GM12892 (cell line): ENCODE data around the gene BRD9.

ENCODE experiments used
- POLR2A ChIP-seq: IDR thresholded peaks from 2 replicates; pipeline ENCODE4 v1.6.1; 2011; ENCODE audit warnings: low read depth, low read length, control low read depth
- TAF1 ChIP-seq: IDR thresholded peaks from 2 replicates; pipeline ENCODE4 v1.6.1; 2011; ENCODE audit warnings: low read depth, mild to moderate bottlenecking, control low read depth, low read length, borderline replicate concordance

GRCh38 chr5:876398-877365 lies 15.9 kb downstream of the BRD9 start:
- TF ChIP-seq TAF1 (no peak), POLR2A (no peak)
